HCT116 (cell line): ENCODE data around the gene CYGB. TPM values are rescaled to one million over a fixed set of nuclear protein-coding genes. Genes with fewer than 3 reads are reported as not detected.
A peak's percentile ranks its signal among the peaks of the same experiment; 100 is the strongest.

Experiments
- ATAC-seq: fragments of 200-7000 bp; cut with Tn5 transposase; 2 replicates; pipeline ENCODE4 v1.9.1; 2020; ENCODE audit warnings: mild to moderate bottlenecking, moderate library complexity
- BruUV-seq: library from RNA; stranded (reverse); fragments of 400-500 nt; replicated peaks from 2 replicates; lab custom pipeline; 2021; lab: Mats Ljungman, UMichigan
- CTCF ChIA-PET: fragments of 300-600 bp; sonication (Branson Sonifier 250); formaldehyde crosslinking; loops from one replicate; lab custom pipeline; 2021; ENCODE audit warnings: antibody characterized with exemption; lab: Charles Lee
- POLR2A ChIA-PET: fragments of 300-600, 350-600 bp; sonication (Branson Sonifier 250); formaldehyde crosslinking; loops from one replicate; lab custom pipeline; 2021; ENCODE audit warnings: antibody characterized with exemption; lab: Charles Lee
- RAD21 ChIA-PET, 2 experiments: fragments of 300-600 bp; sonication (Branson Sonifier 250); formaldehyde crosslinking; loops; one replicate each; lab custom pipeline; 2023; ENCODE audit warnings: low total read pairs in 2 of 2; ENCODE audit not compliant: uncharacterized antibody in 2 of 2, unreplicated experiment in 2 of 2, low non-redundant PET in 1 of 2; lab: Charles Lee
- DNase-seq: peaks from one replicate; pipeline ENCODE4 v3.0.0-alpha.2; 2010; ENCODE audit warnings: low read depth, low spot score
- H2AFZ ChIP-seq: fragments of 200-600 bp; shearing (Covaris generic), sonication (generic); 2 replicates; pipeline ENCODE4 v1.6.1; 2017; ENCODE audit warnings: low read depth, mixed run types, mixed read lengths, antibody characterized with exemption, low read length; ENCODE audit not compliant: poor library complexity, severe bottlenecking
- H3K27ac ChIP-seq: 2 replicates; pipeline ENCODE4 v1.5.1; 2012; ENCODE audit warnings: low read depth, low read length
- H3K27me3 ChIP-seq: fragments of 200-600 bp; sonication (generic); 2 replicates; pipeline ENCODE4 v1.6.1; 2016; ENCODE audit warnings: mixed run types, low read length, mixed read lengths; ENCODE audit not compliant: insufficient read depth
- H3K36me3 ChIP-seq, 2 experiments: fragments of 200-500 bp in 1 of 2; fragments of 200-600 bp in 1 of 2; sonication (Bioruptor generic) in 1 of 2; sonication (generic) in 1 of 2; 2 replicates each; pipeline versions ENCODE4 v1.5.1 to v1.6.1; 2014 to 2016; ENCODE audit warnings: low read length in 2 of 2, inconsistent platforms in 1 of 2, mixed read lengths in 1 of 2, mixed run types in 1 of 2; ENCODE audit not compliant: insufficient read depth in 2 of 2, control insufficient read depth in 1 of 2
- H3K4me1 ChIP-seq, 2 experiments: fragments of 200-600 bp in 1 of 2; sonication (generic) in 1 of 2; 2 replicates each; pipeline versions ENCODE4 v1.5.1 to v1.6.1; 2012 to 2017; ENCODE audit warnings: low read length in 2 of 2, inconsistent platforms in 1 of 2, mild to moderate bottlenecking in 1 of 2, mixed read lengths in 1 of 2, mixed run types in 1 of 2, moderate library complexity in 1 of 2; ENCODE audit not compliant: insufficient read depth in 2 of 2, control insufficient read depth in 1 of 2
- H3K4me2 ChIP-seq: fragments of 200-600 bp; sonication (generic); 2 replicates; pipeline ENCODE4 v1.6.1; 2017; ENCODE audit warnings: mixed run types, low read length, mixed read lengths
- H3K4me3 ChIP-seq, 2 experiments: fragments of 200-600 bp in 1 of 2; sonication (generic) in 1 of 2; replicated peaks in 1 of 2; 2 replicates each; pipeline ENCODE4 v1.5.1; 2011 to 2016; ENCODE audit warnings: low read length in 2 of 2, control low read depth in 1 of 2, low read depth in 1 of 2, mild to moderate bottlenecking in 1 of 2, mixed read lengths in 1 of 2, mixed run types in 1 of 2
- H3K79me2 ChIP-seq: fragments of 200-600 bp; sonication (generic); 2 replicates; pipeline ENCODE4 v1.6.1; 2017; ENCODE audit warnings: mild to moderate bottlenecking, mixed run types, low read length, moderate library complexity, mixed read lengths; ENCODE audit not compliant: insufficient read depth
- H3K9ac ChIP-seq: fragments of 200-600 bp; sonication (generic); 2 replicates; pipeline ENCODE4 v1.6.1; 2016; ENCODE audit warnings: low read length, mixed read lengths
- H3K9me2 ChIP-seq: fragments of 200-600 bp; sonication (generic), shearing (Covaris generic); 2 replicates; pipeline ENCODE4 v1.6.1; 2017; ENCODE audit warnings: mixed run types, mild to moderate bottlenecking, moderate library complexity; ENCODE audit not compliant: insufficient read depth
- H3K9me3 ChIP-seq, 2 experiments: fragments of 200-500 bp in 1 of 2; fragments of 200-600 bp in 1 of 2; sonication (Bioruptor generic) in 1 of 2; sonication (generic) in 1 of 2; 2 replicates each; pipeline ENCODE4 v1.6.1; 2014 to 2017; ENCODE audit warnings: low read length in 2 of 2, mixed read lengths in 2 of 2, inconsistent platforms in 1 of 2, low read depth in 1 of 2, mild to moderate bottlenecking in 1 of 2, mixed run types in 1 of 2, moderate library complexity in 1 of 2; ENCODE audit not compliant: control insufficient read depth in 1 of 2, insufficient read depth in 1 of 2
- H4K20me1 ChIP-seq: fragments of 200-600 bp; sonication (generic), shearing (Covaris generic); 2 replicates; pipeline ENCODE4 v1.6.1; 2017; ENCODE audit warnings: mixed run types, mild to moderate bottlenecking, moderate library complexity; ENCODE audit not compliant: insufficient read depth
- CEBPB ChIP-seq: IDR thresholded peaks from 2 replicates; pipeline ENCODE4 v1.6.1; 2012; ENCODE audit warnings: low read depth
- ELF1 ChIP-seq: IDR thresholded peaks from 2 replicates; pipeline ENCODE4 v1.6.1; 2012; ENCODE audit warnings: low read depth, borderline replicate concordance
- EZH2 ChIP-seq: fragments of 200-600 bp; sonication (generic); IDR thresholded peaks from 2 replicates; pipeline ENCODE4 v1.6.1; 2017; ENCODE audit warnings: antibody characterized with exemption, mixed run types
- EZH2phosphoT487 ChIP-seq: fragments of 200-600 bp; IDR thresholded peaks from 2 replicates; pipeline ENCODE4 v1.6.1; 2018; ENCODE audit warnings: antibody characterized with exemption, borderline replicate concordance
- FOSL1 ChIP-seq: IDR thresholded peaks from 2 replicates; pipeline ENCODE4 v1.6.1; 2012; ENCODE audit warnings: low read depth
- POLR2A ChIP-seq: IDR thresholded peaks from 2 replicates; pipeline ENCODE4 v1.7.0; 2011; ENCODE audit warnings: borderline replicate concordance; ENCODE audit not compliant: insufficient read depth, insufficient read length; ENCODE audit errors: extremely low read depth
- POLR2AphosphoS5 ChIP-seq: IDR thresholded peaks from 2 replicates; pipeline ENCODE4 v1.6.1; 2011; ENCODE audit warnings: mild to moderate bottlenecking, low read depth, low read length, moderate library complexity
- SIN3A ChIP-seq: IDR thresholded peaks from 2 replicates; pipeline ENCODE4 v1.6.1; 2012; ENCODE audit warnings: low read depth
- SP1 ChIP-seq: IDR thresholded peaks from 2 replicates; pipeline ENCODE4 v1.6.1; 2012; ENCODE audit warnings: low read depth
- TCF7L2 ChIP-seq: IDR thresholded peaks from 2 replicates; pipeline ENCODE4 v1.7.0; 2011; ENCODE audit warnings: borderline replicate concordance, inconsistent platforms; ENCODE audit not compliant: insufficient read depth, insufficient read length; ENCODE audit errors: extremely low read depth
- ZFX ChIP-seq: fragments of 450-650 bp; IDR thresholded peaks from 2 replicates; pipeline ENCODE4 v1.6.1; 2017
- ZNF274 ChIP-seq: fragments of 200-500 bp; sonication (Bioruptor generic); IDR thresholded peaks from 2 replicates; pipeline ENCODE4 v1.6.1; 2014; ENCODE audit warnings: mild to moderate bottlenecking, low read depth, low read length, inconsistent platforms
- intact Hi-C: fragments of 100-400 bp; cut with micrococcal nuclease; formaldehyde crosslinking; loops from 2 replicates; pipeline ENCODE4 v1.10.0; 2022
- total RNA-seq: library from RNA; stranded (reverse); gene quantifications from one replicate; pipeline ENCODE4 v1.2.1, GENCODE V29; 2021; ENCODE audit not compliant: unreplicated experiment
- TF ChIP-seq, protein P1 (sequence below): IDR thresholded peaks from 2 replicates; pipeline ENCODE4 v1.6.1; 2011; ENCODE audit warnings: mild to moderate bottlenecking, low read length, moderate library complexity; ENCODE audit not compliant: insufficient replicate concordance; ENCODE audit errors: extremely low read depth
- TF ChIP-seq, protein P2 (sequence below): IDR thresholded peaks from 2 replicates; pipeline ENCODE4 v1.6.1; 2012
- TF ChIP-seq, protein P3 (sequence below): IDR thresholded peaks from 2 replicates; pipeline ENCODE4 v1.6.1; 2012

Gene CYGB
- total RNA-seq, 1 experiment from 2014 or later, result 0.66 TPM

DNA sequence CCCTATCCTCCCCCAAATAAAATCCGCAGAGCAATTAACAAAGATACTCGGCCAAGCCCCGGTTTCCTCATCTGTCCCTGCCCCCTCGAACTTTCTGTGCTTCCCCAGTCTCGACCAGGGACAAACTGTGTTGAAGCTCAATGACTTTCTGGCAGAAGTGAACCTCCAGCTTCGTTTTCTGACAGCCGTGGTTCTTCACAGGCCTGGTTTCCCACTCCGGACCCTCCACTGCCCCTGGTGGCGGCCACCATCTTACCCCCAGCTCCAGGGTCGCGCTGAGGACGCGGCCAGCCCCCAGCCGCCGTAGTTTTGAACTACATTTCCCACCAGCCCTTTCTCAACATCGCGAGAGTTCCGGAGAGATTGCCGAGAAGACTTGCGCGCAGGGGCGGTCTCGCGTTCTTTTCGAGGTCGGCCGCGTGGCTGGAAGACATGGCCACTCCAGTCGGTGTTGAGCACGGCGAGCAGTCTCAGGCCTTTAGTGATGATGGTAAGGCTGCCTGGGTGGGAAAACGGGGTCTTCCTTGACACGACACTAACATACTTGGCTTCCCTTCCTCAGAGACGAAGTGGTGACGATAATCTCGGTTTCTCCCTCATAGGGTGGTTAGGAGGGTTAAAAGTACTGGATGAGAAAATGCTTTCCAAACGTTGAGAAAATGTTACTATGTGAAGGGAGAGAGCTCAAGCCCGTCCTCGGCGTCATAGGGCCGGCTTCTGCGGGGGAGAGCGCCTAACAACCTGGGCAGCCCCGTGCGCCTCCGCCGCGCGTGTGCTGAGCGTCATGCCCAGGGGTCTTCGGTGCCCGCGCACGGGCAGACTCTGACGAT is 20.1 kb upstream of the CYGB start (continued):
- TF ChIP-seq, protein P1, sequence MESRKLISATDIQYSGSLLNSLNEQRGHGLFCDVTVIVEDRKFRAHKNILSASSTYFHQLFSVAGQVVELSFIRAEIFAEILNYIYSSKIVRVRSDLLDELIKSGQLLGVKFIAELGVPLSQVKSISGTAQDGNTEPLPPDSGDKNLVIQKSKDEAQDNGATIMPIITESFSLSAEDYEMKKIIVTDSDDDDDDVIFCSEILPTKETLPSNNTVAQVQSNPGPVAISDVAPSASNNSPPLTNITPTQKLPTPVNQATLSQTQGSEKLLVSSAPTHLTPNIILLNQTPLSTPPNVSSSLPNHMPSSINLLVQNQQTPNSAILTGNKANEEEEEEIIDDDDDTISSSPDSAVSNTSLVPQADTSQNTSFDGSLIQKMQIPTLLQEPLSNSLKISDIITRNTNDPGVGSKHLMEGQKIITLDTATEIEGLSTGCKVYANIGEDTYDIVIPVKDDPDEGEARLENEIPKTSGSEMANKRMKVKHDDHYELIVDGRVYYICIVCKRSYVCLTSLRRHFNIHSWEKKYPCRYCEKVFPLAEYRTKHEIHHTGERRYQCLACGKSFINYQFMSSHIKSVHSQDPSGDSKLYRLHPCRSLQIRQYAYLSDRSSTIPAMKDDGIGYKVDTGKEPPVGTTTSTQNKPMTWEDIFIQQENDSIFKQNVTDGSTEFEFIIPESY, result peak; percentile 100
- TF ChIP-seq ZFX, result peak; percentile 83
- TF ChIP-seq POLR2AphosphoS5, result peak; percentile 97
- no peak for TF ChIP-seq EZH2

DNA sequence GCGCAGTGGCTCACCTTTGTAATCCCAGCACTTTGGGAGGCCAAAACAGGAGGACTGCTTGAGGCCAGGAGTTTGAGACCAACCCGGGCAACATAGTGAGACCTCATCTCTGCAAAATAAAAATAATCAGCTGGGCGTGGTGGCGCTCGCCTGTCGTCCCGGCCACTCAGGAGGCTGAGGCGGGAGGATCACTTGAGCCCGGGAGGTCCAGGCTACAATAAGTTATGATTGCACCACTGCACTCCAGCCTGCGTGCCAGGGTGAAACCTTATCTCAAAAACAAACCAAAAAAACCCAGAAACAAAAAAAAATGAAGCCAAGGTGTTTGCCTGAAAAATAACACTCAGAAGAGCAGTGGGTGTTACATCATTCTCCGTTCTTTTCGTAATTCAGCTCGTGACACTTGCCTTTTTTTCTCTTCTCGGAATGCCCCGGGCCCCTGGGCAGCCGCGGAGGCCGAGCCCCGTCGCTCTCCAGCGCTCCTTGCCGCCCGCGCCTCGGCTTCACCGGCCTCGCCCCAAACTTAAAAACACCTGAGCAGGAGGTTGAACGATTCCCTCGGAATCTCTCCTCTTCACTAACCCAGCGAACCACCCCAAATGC is 19.4 kb upstream of the CYGB start:
- H2AFZ ChIP-seq, result peak overlapping the region; percentile 41
- H3K4me3 ChIP-seq, result peak overlapping the region; percentile 94 to 96
- no peak for TF ChIP-seq ZNF274
- TF ChIP-seq ZFX, result no peak
- no peak for TF ChIP-seq EZH2
- peak; percentile 49; the same call in 1 of the 2 replicates for TF ChIP-seq SIN3A
- TF ChIP-seq SP1, result no peak
- TF ChIP-seq TCF7L2, result no peak
- TF ChIP-seq POLR2A, result no peak
- no peak for TF ChIP-seq EZH2phosphoT487
- TF ChIP-seq, protein P2, sequence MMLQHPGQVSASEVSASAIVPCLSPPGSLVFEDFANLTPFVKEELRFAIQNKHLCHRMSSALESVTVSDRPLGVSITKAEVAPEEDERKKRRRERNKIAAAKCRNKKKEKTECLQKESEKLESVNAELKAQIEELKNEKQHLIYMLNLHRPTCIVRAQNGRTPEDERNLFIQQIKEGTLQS, result no peak
- TF ChIP-seq FOSL1, result no peak
- no peak for TF ChIP-seq ELF1
- TF ChIP-seq, protein P1, result no peak
- TF ChIP-seq CEBPB, result peak; percentile 47; the same call in 1 of the 2 replicates
- TF ChIP-seq, protein P3, sequence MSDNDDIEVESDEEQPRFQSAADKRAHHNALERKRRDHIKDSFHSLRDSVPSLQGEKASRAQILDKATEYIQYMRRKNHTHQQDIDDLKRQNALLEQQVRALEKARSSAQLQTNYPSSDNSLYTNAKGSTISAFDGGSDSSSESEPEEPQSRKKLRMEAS, result peak; percentile 22; the same call in 1 of the 2 replicates
- TF ChIP-seq POLR2AphosphoS5, result 0 out of 2 replicates have a peak, but pooled peaks have one; percentile 4
- intact Hi-C loops, result no loop called here
- peaks cover 13 to 38% of the 10 kb centered on the region in 2 experiments for H3K36me3 ChIP-seq
- ChIA-PET RAD21 (interaction anchor here in 1 of 2 experiments (1.9 to 2.1 kb wide), 2 partner anchors 67 to 125 kb away, joined by 5 to 8 read pairs; no protein-coding TSS in a partner anchor), POLR2A (interaction anchor here (0.7 to 4.0 kb wide), 22 partner anchors 10 to 128 kb away, joined by 3 to 26 read pairs (median 4); partner anchors contain the start of gene PRCD), CTCF (interaction anchor here (0.6 to 3.9 kb wide), 18 partner anchors 8 to 125 kb away, joined by 3 to 31 read pairs (median 6); partner anchors contain the start of genes PRCD and ST6GALNAC2)
- peaks cover 44% of the 10 kb centered on the region for H3K79me2 ChIP-seq
- H3K27me3 ChIP-seq, result no peaks in the 10 kb centered on the region
- peaks cover 12 to 39% of the 10 kb centered on the region in 2 experiments; a peak in 3 of 4 replicates for H3K4me1 ChIP-seq
- H3K27ac ChIP-seq, result peak overlapping the region; percentile 87
- peak overlapping the region; percentile 99 for H3K9ac ChIP-seq
- H3K4me2 ChIP-seq, result peak overlapping the region; percentile 87
- DNase-seq (no peak), ATAC-seq (peak; percentile 38)
- BruUV-seq, result TSS peak; percentile 75
- H3K9me3 ChIP-seq, result no peaks in the 10 kb centered on the region
- no peaks in the 10 kb centered on the region for H3K9me2 ChIP-seq
- peaks cover 21% of the 10 kb centered on the region; the same call in 1 of the 2 replicates for H4K20me1 ChIP-seq
